UCSD-AML1 (cell line): ENCODE data around the gene GJD2.

ENCODE experiments used
- DNase-seq: peaks from one replicate; lab custom pipeline; 2025; ENCODE audit not compliant: unreplicated experiment; lab: John Stamatoyannopoulos, UW

Gene GJD2

DNA sequence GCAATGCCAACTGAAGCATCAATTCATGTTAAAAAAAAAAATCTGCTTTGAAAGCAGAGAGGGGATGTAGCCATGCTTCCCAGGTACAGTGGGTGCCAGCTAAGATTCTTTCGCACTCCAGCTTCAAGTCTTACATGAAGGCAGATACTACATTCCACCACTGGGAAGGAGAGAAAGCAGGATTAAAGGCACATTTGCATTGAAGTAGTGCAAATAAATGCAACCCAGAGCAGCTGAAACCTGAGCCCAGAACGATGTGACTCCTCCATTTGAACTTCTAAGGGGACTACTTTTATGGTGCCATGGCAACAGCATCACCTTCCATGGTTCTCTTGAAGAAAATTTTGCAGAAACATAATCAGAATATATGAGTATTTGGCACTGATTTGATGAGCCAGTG, 19.1 kb upstream of the GJD2 start:
- DNase-seq: no peak

DNA sequence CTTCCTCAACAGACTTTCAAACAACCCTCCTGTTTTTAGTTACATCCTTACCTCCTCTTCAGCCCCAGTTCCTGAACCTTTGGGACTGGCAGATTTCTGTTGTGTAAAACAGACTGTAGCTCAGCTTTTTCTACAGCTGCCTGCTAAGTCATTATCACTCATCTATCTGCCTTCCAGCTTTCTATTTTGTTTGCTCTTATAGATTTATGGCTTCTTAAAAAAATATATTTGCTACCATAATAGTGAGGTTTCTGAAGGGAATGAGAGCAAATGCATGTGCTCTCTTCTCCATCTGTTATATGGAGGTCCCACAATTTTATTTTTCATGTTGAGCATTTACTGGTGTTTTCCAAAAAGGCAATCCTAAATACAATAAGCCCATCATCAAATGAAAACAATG, 18.2 kb upstream of the GJD2 start:
- no peak for DNase-seq

DNA sequence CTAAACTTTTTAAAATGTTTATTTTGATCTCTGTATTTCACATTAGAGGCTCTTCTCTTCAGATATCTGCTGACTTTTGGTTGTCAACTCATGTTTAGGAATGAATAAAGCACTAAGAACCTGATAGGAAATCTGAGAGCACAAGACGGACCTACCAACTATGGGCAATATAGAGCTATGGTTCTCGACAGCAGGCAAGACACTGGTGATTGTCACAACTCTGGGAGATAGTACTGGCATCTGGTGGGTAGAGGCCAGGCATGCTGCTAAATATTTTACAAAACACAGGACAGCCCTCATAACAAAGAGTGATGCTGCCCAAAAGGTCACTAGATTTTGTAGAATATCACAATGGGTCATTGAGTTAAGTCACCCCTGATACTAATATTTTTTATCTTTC, 17.5 kb upstream of the GJD2 start:
- DNase-seq: no peak

DNA sequence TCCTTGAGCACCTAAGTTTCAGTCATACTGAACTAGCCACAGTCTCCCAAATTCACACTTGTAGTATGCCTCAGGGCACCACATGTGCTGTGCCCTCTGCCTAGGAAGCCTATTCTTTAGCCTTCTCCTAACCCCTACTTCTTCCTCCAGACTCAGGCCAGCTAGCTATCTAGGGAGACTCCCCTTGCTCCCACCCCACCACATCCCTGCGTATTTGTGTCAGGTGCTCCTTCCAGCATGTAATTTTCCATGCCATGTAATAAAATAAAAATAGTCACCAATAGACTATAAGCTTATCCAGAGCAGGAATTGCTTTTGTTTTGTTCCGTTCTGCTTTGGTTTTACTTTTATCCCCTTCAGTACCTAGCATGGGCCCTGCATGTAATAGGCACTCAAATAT, 14.9 kb upstream of the GJD2 start:
- no peak for DNase-seq

DNA sequence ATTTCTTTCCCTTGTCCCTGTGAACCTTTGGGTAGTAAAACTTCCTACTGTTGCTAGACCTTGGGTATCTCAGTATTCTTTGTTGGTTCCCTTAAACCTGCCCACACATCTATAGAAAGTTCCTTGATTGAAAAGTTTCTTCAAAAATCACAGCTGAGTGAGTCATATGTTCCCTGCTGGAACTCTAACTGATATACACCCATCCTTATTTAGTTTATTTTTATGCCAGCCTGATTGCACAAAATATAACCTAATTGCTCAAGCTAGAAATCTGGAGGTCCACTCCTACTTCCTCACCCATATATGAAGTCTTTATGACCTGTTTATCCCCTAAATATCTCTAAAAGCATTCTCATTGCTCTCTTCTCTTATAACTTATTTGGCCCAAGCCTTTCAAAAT, 13.7 kb upstream of the GJD2 start:
- no peak for DNase-seq

DNA sequence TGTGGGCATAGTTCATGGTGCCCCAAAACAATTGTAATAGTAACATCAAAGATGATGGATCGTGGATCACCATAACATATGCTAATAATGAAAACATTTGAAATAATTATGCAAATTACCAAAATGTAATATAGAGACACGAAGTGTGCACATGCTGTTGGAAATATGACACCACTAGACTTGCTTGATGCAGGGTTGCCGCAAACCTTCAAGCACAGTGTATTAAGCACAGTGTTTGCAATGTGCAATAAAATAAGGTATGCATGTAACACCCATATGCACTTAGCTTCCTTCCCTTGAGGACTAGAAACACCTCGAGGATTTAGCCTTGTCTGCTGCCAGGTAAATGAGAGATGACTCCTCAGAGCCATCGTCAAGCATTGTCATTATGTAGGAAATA, 10.9 kb upstream of the GJD2 start:
- DNase-seq: no peak

DNA sequence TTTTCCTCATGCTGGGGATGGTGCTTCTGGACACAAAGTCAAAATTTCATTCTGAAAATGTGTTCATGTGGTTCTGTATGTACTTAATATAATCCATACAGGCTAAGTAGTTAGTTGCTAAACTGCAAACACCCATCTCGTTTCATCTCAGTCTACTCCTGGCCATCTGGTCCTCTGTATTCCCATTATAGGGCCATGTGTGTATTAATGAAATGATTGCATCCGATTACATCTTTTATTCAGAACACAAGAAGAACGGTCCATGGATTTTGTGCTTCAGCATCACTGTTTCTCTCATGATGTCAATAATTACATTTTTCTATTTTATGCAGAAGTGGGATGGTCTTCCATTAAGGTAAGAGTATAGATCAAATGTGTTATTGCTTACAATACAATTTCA, 6.1 kb upstream of the GJD2 start:
- DNase-seq: no peak

DNA sequence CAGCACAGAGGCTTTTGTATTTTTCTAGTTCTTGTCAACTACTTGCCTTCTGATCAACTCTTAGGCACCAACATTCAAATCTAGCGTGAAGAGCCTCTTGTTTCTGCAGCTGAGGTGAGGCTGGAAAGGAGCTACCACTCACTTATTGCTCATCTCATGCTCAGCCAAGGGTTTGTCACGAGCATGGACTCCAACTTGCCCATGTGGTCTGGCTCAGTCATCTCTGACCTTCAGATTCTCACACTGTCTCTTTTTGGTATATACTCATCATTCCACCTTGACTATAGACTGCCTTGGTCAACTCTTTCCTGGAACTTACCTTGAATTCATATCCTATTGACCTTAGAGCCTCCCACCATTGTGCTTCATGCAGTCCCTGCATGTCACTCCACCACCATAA, 5.2 kb upstream of the GJD2 start:
- no peak for DNase-seq

DNA sequence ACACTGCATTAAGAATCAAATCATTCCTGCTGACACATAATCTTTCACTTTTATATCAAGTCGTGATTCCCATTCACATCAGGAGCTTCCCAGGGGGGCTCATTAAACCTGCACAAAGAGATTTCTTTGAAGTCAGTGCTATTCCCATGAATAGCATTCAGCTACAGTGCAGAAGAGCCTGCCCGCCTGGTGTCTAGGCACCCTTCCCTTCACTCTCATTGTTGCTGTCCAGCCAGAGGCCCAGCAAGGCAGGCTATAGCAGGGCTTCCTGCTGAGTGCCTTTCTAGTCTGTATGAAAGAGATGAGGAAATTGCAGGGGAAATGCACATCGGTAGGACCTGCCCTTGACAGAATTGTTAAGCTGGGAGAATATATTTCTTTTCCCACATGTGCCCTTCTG, 4.5 kb upstream of the GJD2 start:
- DNase-seq: no peak

DNA sequence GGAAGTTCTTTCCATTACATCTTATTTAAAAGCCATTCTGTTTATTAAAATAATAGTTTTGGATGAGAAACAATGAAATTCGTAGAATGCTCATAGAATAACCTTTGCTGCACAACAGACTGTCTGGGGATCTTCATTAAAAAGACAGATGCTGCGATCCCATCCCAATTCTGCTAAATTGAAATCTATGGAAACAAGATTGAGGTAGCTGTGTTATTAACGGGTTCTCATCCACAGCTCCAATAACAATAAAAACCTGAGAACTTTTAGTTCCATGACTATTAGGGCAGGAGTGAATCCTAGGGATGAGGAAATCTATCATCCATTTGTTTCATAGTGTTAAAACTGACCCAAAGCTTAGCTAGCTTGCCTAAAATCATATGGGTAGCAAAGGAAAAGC, 2.5 kb upstream of the GJD2 start:
- no peak for DNase-seq

DNA sequence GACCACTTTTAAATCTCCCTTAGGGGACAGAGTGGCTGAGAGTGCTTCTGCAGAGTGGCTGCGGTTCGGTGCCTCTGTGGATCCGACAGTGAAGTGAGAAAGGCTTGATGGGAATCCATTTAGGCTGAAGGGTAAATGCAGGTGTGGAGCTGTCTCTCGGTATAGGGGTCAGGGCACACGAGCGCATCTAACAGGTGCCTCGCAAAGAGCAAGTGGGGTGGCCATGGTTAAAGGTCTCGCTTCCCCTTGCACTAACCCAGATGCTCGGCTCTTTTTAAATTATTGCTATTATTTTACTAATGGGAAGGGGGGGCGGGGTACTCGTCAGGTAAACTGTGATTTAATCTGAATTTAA, 598 bp upstream of the GJD2 start:
- no peak for DNase-seq

DNA sequence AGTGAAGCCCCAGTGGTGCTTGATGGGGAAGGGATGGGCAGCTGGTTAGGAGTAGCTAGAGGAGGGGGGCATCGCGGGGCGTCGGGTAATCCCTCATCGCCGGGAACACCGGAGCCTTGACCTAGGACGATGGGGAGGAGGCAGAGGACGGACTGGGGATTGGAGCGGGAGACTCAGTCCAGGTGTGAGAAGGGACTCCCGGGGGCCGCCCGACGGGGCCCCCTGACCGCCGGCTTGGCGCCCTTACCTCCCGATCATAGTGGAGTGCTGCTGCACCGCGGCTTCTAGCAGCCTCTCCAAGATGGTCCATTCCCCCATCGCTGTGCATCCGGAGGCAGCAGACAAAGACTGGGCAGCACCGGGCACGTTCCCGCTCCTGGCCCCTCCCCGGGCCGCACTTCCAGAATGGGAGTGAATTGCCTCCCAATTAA, 612 bp downstream of the GJD2 start:
- DNase-seq: no peak

DNA sequence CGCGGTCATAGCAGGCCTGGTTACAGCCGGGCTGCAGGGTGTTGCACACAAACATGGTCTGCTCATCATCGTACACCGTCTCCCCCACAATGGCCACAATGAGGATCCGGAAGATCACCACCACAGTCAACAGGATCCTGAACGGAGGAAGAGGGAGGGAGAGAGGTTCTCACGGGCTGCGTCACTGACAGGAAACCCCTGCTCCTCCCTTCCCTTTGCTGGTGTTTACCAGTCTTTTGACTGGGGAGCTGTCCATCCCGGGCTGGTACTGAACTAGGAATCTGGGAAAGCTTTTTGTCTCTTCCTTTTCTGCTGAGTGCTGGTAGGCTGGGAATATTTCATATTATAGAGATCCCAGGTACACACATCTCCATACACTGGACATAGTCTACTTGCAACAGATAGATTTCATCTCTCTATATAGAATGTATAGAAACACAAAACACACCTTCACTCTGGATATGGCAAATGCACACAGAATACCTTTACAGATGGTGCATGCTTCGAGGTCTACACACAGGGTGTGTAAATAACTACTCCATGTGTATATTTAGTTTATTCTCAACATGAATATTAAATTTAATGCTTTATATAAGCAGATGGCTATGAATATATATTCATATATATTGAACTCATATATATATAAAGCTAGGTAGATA, 1.4 kb downstream of the GJD2 start:
- DNase-seq: peak; percentile 41

DNA sequence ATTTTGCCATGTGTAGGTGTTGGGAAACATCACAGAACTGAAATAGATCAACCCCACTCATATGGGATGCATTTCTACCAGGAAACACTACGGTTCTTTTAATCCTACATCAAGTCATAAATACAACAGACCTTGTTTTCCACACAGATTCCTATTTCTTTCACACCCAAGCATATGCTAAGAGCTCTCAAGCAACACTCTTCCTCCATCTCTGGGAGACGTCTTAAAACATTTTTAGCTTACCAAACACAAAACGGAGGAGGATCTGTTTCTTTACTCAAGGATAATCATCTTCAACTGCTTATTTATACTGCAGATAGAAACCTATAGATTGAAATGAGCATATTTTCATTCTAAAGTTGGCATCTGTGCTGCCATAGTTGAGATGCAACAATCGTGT, 5.1 kb downstream of the GJD2 start:
- DNase-seq: no peak

DNA sequence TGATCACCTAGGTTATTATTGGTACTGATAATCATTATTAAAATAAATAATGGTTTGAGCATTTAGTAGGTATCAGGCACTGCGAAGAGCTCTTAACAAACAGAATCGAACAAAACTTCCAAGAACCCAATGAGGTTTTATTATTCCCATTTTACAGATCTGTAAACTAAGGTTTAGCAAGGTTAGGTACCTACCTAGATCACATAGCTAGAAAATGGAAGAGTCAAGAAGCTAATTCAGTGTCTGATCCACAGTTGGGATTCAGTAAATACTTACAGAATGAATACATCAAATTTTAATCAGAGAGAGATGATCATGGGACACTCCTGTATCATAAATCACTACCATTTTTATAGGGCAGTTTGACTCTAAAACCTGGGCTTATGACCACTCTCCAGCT, 15.5 kb downstream of the GJD2 start:
- no peak for DNase-seq

DNA sequence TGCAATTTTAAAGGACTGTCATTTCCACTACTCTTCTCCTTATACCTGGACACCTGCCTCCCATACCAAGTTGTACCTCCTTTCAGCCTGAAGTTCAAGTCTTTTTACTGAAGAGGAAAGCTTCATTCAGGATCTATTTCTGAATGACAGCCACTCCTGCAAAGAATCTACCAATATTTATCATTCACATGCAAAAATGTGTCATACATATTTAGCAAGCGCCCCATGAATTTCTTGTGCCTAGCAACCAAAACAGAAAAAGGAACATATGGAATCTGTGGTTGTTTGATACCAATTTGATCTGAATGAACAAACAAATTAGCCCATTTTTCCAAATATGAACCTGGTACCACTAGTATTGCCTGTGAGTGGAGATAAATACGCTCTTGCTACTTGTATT, 16.8 kb downstream of the GJD2 start:
- DNase-seq: no peak

DNA sequence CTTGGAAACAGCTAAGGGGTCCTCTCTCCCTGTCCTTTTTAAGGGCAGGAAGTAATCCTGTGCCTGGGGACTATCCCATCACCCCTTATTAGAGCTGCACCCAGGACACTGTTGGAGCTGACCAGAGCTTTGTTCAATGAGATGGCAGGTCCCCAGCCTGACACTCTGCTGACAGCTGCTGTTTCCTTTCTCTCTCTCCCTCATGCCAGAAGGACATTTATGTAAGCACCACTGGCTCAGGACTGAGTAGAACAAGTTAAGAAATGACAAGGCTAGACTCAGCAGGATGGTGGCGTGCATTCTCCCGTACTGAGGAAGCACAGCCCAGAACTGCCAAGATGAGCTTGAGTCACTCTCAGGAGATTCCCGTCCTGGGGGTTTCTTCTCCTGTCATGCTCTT, 17.3 kb downstream of the GJD2 start:
- no peak for DNase-seq

DNA sequence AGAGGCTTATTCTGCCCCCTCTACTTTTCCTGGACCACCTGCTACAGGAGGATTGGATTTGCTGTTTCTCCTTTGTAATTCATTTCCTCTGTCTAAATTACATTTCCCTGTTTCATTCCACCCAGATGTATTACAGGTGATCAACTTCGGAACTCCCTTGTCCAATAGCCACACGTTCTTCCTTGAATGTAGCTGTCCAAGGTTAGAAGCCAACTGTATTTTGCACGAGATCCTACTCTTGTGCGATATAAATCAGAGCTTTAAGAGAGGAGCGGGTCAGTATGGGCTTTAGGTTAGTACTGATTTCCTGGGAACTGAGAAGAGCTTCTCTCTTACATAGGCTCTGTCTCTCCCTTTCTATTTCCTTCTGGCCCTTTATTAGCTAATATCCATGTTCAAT, 20.5 kb downstream of the GJD2 start:
- DNase-seq: no peak

DNA sequence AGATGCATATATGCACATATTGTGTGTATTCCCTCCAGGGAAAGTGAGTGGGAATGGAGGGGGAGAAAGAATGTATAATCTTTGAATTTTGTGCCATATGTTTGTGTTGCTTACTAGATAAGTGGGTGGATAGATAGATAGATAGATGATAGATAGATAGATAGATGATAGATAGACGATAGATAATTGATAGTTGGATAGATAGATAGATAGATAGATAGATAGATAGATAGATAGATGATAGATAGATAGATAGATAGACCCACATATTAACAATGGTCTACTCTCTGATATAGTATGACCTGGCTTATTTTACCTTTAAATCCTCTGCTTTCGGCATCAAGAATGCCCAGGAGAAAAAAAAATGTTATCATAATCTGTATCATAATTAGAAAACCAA, 21.2 kb downstream of the GJD2 start:
- DNase-seq: no peak

DNA sequence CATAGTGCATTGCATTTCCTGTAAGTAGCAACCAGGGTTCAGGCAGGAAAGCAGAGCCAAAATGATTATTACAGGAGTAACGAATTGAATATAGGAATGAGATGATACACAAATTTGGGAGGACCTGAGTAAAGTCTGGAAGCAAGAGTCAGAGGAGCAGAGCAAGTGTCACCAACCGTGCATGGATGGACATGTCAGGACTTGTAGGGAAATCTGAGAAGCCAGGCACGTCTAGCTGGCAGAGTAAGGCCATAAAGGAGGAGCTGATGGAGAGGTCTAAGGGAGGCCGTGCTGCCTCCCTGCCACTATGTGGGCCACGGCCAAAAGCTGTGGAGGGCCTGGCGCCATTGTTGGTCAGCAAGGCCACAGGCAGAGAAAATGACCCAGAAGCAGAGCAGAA, 22.4 kb downstream of the GJD2 start:
- DNase-seq: no peak

DNA sequence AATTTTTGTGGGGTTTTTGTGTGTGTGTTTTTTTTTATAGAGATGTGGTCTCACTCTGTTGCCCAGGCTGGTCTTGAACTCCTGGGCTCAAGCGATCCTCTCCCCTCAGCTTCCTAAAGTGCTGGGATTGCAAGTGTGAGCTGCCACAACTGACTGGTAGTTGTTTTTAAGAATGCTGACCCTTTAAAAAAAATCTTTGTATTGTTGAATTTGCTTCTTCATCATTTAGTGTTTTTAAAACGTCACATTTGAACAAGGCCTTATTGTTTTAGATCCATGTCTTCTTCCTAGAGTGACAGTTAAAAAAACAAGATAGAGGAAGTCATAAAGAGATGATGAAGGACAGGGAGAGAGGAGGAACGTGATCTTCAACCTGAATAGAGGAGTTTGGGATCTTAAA, 24.1 kb downstream of the GJD2 start:
- no peak for DNase-seq

DNA sequence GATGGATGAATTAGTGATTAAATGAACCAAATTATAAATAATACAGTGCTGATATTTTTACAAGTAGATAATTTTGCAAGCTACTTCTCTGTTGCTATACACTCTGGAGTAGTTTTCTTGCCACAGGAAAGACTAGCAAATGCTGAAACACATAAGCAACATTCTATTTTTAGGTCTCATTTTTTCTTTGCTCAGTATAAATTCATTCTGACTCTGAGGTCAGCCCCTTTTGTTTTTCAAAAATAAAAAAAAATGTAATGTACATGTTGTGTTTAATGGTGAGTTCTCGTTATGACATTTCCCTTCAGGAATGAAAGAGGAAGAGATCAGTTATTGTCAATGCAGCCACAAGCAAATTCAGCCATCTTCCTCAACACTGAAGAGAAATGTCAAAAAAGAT, 24.9 kb downstream of the GJD2 start:
- no peak for DNase-seq

DNA sequence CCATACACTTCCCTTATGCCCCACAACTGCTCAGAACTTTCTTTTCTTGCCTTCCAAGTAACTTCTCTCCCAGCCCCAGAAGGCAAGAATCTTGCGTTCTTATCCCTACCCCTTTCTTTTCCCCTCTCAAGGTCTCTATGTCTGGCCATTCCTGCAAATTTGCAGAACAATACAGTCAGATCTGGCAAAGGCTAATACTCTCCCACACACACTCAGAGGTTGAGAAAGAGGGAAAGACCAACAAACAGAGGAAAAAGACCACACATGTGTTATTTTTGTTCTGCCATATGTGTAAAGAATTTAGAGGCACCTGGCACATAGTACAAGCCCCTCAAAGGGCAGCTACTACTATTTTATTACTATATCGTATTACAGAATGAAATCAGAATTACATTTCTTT, 25.7 kb downstream of the GJD2 start:
- no peak for DNase-seq
